ENCODE data around the gene PABPN1L.

- TF ChIP-seq CTCF (IDR thresholded peaks at IDR 0.05; ENCODE audit: low read depth, low read length, poor library complexity, severe bottlenecking) (no peak), EZH2phosphoT487 (IDR thresholded peaks at IDR 0.05; ENCODE audit: borderline replicate concordance, low read length) (no peak)
These were observed 46.0 kb downstream of the PABPN1L start for GRCh38 chr16:88820385-88821025.

Measured in DOHH2 (cell line).